Stimulated activated naive CD8-positive, alpha-beta T cell treated with anti-CD3 and anti-CD28 coated beads, Interleukin-15, amount 100 ng/mL, for 72 hours (primary cell): Measurements from ENCODE around the gene BEST1.
"Not testable (repeated sequence)": the region's sequence is repeated elsewhere in the genome, so short reads cannot be mapped to it uniquely, and the experiment has no call there.

ENCODE experiments used
- ATAC-seq: fragments of 150-1000 bp; cut with Tn5 transposase; 2 replicates; pipeline ENCODE4 v1.10.0; 2021; ENCODE audit warnings: mild to moderate bottlenecking, moderate library complexity
- DNase-seq, 2 donors: peaks; one replicate each; pipeline ENCODE4 v3.0.0; 2021 to 2022
- H3K27ac Mint-ChIP-seq, 2 donors: one replicate each; pipeline ENCODE4 v1.8.0; 2022; ENCODE audit warnings: mild to moderate bottlenecking in 2 of 2, mixed read lengths in 2 of 2, moderate library complexity in 2 of 2
- H3K27me3 Mint-ChIP-seq: one replicate; pipeline ENCODE4 v1.8.0; 2022; ENCODE audit warnings: mixed read lengths
- H3K4me1 Mint-ChIP-seq: one replicate; pipeline ENCODE4 v1.8.0; 2022; ENCODE audit warnings: mild to moderate bottlenecking, mixed read lengths
- H3K4me3 Mint-ChIP-seq, 2 donors: one replicate each; pipeline ENCODE4 v1.8.0; 2022; ENCODE audit warnings: mild to moderate bottlenecking in 2 of 2, mixed read lengths in 2 of 2, moderate library complexity in 1 of 2
- H3K9me3 Mint-ChIP-seq, 2 donors: one replicate each; pipeline ENCODE4 v1.8.0; 2022; ENCODE audit warnings: mixed read lengths in 2 of 2

BEST1 gene

GRCh38 chr11:62000539-62001446 is 50.6 kb downstream of the BEST1 start:
- H3K9me3 Mint-ChIP-seq, result peaks cover 7 to 10% of the 10 kb centered on the region in 2 donors
- peak overlapping the region; percentile 21 to 48 for H3K27ac Mint-ChIP-seq
- ATAC-seq (no peak), DNase-seq (no peak)
- no peaks in the 10 kb centered on the region for H3K27me3 Mint-ChIP-seq
- no peaks in the 10 kb centered on the region for H3K4me1 Mint-ChIP-seq
- H3K4me3 Mint-ChIP-seq, result no peak overlapping the region

GRCh38 chr11:62001450-62002191 is 51.5 kb downstream of the BEST1 start:
- H3K4me1 Mint-ChIP-seq, result no peaks in the 10 kb centered on the region
- DNase-seq (no peak), ATAC-seq (no peak)
- H3K27ac Mint-ChIP-seq, result peak overlapping the region; percentile 21 to 48
- H3K9me3 Mint-ChIP-seq, result peaks cover 7 to 10% of the 10 kb centered on the region in 2 donors
- no peaks in the 10 kb centered on the region for H3K27me3 Mint-ChIP-seq
- H3K4me3 Mint-ChIP-seq, result no peak overlapping the region

GRCh38 chr11:62002283-62002682 is 52.1 kb downstream of the BEST1 start:
- DNase-seq, ATAC-seq, H3K4me1 Mint-ChIP-seq, H3K27me3 Mint-ChIP-seq, H3K27ac Mint-ChIP-seq, H3K4me3 Mint-ChIP-seq, H3K9me3 Mint-ChIP-seq: not testable (repeated sequence)

GRCh38 chr11:62004473-62004872 is 54.3 kb downstream of the BEST1 start:
- H3K4me3 Mint-ChIP-seq, result no peak overlapping the region
- H3K27me3 Mint-ChIP-seq, result no peaks in the 10 kb centered on the region
- DNase-seq, result no peak
- H3K4me1 Mint-ChIP-seq, result no peaks in the 10 kb centered on the region
- H3K27ac Mint-ChIP-seq, result no peak overlapping the region
- peaks cover under 1 to 2% of the 10 kb centered on the region in 2 donors for H3K9me3 Mint-ChIP-seq
- ATAC-seq, result no peak

GRCh38 chr11:62008193-62008592 is 58.0 kb downstream of the BEST1 start:
- no peaks in the 10 kb centered on the region for H3K9me3 Mint-ChIP-seq
- no peak overlapping the region for H3K27ac Mint-ChIP-seq
- no peaks in the 10 kb centered on the region for H3K4me1 Mint-ChIP-seq
- no peak overlapping the region for H3K4me3 Mint-ChIP-seq
- ATAC-seq (peak; percentile 88), DNase-seq (no peak)
- no peaks in the 10 kb centered on the region for H3K27me3 Mint-ChIP-seq

- Mint-ChIP-seq H3K4me1 (no peaks in the 10 kb centered on the region), H3K27ac (peak overlapping the region in 1 of 2 donors; percentile 14), H3K27me3 (no peaks in the 10 kb centered on the region), H3K4me3 (no peak overlapping the region), H3K9me3 (no peaks in the 10 kb centered on the region)
- DNase-seq, result no peak
- peak; percentile 56 for ATAC-seq
These were observed 60.9 kb downstream of the BEST1 start for GRCh38 chr11:62010935-62011528.

- DNase-seq, result no peak
- Mint-ChIP-seq H3K27ac (no peak overlapping the region), H3K27me3 (no peaks in the 10 kb centered on the region), H3K4me1 (no peaks in the 10 kb centered on the region), H3K9me3 (no peaks in the 10 kb centered on the region), H3K4me3 (no peak overlapping the region)
- ATAC-seq, result no peak
These were observed 61.7 kb downstream of the BEST1 start for GRCh38 chr11:62011881-62012280.

- Mint-ChIP-seq H3K9me3 (no peaks in the 10 kb centered on the region), H3K4me3 (no peak overlapping the region), H3K4me1 (no peaks in the 10 kb centered on the region), H3K27me3 (no peaks in the 10 kb centered on the region), H3K27ac (peak overlapping the region; percentile 52 to 68)
- DNase-seq, result no peak
- ATAC-seq, result no peak
These were observed 62.3 kb downstream of the BEST1 start for GRCh38 chr11:62012451-62012831.

GRCh38 chr11:62012832-62013461 is 62.8 kb downstream of the BEST1 start:
- H3K4me3 Mint-ChIP-seq, result no peak overlapping the region
- H3K9me3 Mint-ChIP-seq, result no peaks in the 10 kb centered on the region
- peak overlapping the region; percentile 52 to 68 for H3K27ac Mint-ChIP-seq
- DNase-seq, result no peak
- H3K4me1 Mint-ChIP-seq, result no peaks in the 10 kb centered on the region
- H3K27me3 Mint-ChIP-seq, result no peaks in the 10 kb centered on the region
- ATAC-seq, result no peak
